Sigmoid colon (tissue), 4 donors: ENCODE measurements around the gene CCDC122.

ENCODE experiments used
- CTCF ChIP-seq, 4 experiments: fragments of 450-650 bp in 3 of 4; fragments of 200-600 bp in 1 of 4; IDR thresholded peaks; one replicate each; pipeline ENCODE4 v1.5.1; 2016 to 2019; ENCODE audit warnings: antibody characterized with exemption in 4 of 4, mild to moderate bottlenecking in 3 of 4, moderate library complexity in 2 of 4
- EP300 ChIP-seq, 4 donors: sonication (generic); formaldehyde crosslinking; IDR thresholded peaks; one replicate each; pipeline ENCODE4 v1.6.1; 2017; ENCODE audit warnings: antibody characterized with exemption in 4 of 4
- POLR2A ChIP-seq, 2 donors: fragments of 450-650 bp; IDR thresholded peaks; one replicate each; pipeline ENCODE4 v1.6.1; 2016; ENCODE audit warnings: antibody characterized with exemption in 2 of 2, mild to moderate bottlenecking in 2 of 2, moderate library complexity in 2 of 2
- POLR2AphosphoS5 ChIP-seq, 4 donors: sonication (generic); formaldehyde crosslinking; IDR thresholded peaks; one replicate each; pipeline ENCODE4 v1.6.1; 2017; ENCODE audit warnings: antibody characterized with exemption in 4 of 4

DNA sequence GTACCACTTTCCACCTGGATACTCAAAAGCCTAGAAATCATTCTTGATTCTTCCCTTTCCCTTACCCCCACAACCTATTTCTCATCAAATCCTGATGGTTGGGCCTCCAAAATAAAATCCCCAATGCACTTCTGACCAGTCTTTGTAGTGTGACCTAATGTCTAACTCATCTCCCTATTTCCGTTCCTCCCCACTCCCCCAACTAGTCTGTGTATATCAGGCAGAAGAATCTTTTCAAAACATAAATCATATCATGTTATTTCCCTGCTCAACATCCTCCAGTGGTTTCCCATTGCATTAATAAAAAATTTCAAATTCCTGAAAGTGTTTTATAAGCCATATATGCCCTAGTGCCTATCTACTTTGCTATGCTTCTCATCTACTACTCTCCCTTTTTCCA lies 17.7 kb downstream of the CCDC122 start:
- TF ChIP-seq POLR2AphosphoS5 (IDR thresholded peaks at IDR 0.05) = no peak
- TF ChIP-seq CTCF (IDR thresholded peaks at IDR 0.05) = no peak
- TF ChIP-seq EP300 (IDR thresholded peaks at IDR 0.05) = no peak
- no peak for TF ChIP-seq POLR2A (IDR thresholded peaks at IDR 0.05)
